Measurements from ENCODE around the gene MRPL46. TPM values are rescaled to one million over a fixed set of nuclear protein-coding genes. Genes with fewer than 3 reads are reported as not detected.

MRPL46 gene
- total and polyA plus RNA-seq, 2 of the 13 experiments (the other 11 are each of a cell fraction or from before 2014, with no cell fraction given) = 62.9 to 79.2 TPM

DNA sequence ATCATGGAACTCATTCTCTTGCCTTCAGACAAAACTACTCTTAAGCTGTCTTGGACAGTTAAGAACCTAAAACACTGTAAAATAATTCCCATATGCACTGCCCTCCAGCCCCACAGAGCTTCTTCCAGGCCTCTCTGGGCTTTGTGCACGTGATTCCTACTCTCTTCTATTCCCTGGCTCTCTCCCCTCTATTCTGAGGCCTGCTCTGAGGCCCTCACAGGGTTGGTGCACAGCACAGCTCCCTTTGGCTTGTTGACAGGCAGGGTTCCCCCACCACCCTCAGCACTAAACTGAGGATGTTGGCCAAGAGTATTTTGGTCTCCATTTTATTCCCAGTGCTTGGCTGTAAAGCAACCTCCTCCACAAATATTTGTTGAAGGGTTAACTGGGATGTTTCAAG is 13.5 kb downstream of the MRPL46 start (continued):
- TF ChIP-seq, protein P1, sequence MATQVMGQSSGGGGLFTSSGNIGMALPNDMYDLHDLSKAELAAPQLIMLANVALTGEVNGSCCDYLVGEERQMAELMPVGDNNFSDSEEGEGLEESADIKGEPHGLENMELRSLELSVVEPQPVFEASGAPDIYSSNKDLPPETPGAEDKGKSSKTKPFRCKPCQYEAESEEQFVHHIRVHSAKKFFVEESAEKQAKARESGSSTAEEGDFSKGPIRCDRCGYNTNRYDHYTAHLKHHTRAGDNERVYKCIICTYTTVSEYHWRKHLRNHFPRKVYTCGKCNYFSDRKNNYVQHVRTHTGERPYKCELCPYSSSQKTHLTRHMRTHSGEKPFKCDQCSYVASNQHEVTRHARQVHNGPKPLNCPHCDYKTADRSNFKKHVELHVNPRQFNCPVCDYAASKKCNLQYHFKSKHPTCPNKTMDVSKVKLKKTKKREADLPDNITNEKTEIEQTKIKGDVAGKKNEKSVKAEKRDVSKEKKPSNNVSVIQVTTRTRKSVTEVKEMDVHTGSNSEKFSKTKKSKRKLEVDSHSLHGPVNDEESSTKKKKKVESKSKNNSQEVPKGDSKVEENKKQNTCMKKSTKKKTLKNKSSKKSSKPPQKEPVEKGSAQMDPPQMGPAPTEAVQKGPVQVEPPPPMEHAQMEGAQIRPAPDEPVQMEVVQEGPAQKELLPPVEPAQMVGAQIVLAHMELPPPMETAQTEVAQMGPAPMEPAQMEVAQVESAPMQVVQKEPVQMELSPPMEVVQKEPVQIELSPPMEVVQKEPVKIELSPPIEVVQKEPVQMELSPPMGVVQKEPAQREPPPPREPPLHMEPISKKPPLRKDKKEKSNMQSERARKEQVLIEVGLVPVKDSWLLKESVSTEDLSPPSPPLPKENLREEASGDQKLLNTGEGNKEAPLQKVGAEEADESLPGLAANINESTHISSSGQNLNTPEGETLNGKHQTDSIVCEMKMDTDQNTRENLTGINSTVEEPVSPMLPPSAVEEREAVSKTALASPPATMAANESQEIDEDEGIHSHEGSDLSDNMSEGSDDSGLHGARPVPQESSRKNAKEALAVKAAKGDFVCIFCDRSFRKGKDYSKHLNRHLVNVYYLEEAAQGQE (IDR thresholded peaks at IDR 0.05; ENCODE audit: borderline replicate concordance in 1 of 2, low read depth in 1 of 2, low read length in 2 of 2) = no peak
- no peak for TF ChIP-seq HDAC2 (CRISPR knock-in tag; IDR thresholded peaks at IDR 0.05)

DNA sequence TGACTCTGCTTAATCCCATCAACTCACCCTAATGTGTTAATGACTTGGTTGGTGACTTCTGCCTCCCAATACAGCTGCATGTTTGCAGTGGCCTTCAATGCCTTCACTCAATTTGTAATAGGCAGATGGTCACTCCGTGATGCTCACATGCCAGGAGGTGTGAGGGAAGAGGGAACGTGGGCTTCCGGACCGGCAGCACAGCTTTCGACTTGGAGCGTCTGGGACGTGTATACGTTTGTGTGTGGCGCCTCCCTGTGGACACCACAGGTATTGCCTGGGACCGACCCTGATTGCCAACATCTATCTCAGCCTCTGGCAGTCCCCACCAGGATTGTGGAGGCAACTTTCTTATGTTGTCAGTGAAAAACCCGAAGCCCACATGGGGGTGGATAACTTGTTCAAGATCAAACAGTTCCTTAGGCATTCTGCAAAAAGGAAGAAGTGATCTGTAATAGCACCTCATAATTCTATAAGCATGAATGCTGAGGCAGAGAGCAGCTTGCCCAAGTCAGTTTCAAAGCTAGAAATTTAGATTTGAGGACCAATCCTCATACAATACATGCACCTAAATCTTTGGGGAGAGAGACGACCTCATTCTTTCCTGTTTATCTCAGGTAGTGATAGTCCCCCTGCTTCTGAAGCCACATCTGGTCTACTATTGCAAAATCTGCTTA is 16.9 kb downstream of the MRPL46 start:
- no peaks in the 10 kb centered on the region for H3K79me2 ChIP-seq (ENCODE audit: insufficient read depth, low read length)
- peaks cover 7% of the 10 kb centered on the region; the same call in 1 of the 2 replicates for H3K4me1 ChIP-seq (ENCODE audit: insufficient read depth, low read length)
- FAIRE-seq = peak; percentile 48
- H3K9me3 ChIP-seq (ENCODE audit: low read length) = no peaks in the 10 kb centered on the region
- H3K4me2 ChIP-seq (ENCODE audit: low read depth, low read length) = no peak overlapping the region
- POLR2A ChIA-PET = no interaction called here
- CTCF ChIA-PET (ENCODE audit: low intra/inter-chr PET ratio, low total read pairs) = interaction anchor here (0.8 to 1.2 kb wide), 2 partner anchors 207 to 384 kb away, joined by 3 to 4 read pairs; no protein-coding TSS in a partner anchor
- in situ Hi-C loops (cut with HindIII; ENCODE audit: extremely low pct_ligation_motif_present, low pct_unique_long_range_greater_than_20kb) (no loop called here), intact Hi-C loops (cut with micrococcal nuclease; ENCODE audit: unreplicated experiment) (loop anchor here (2.0 to 10.0 kb wide), 3 partner anchors 203 to 1535 kb away; no protein-coding TSS in a partner anchor)
- no peak overlapping the region for H3K9ac ChIP-seq (ENCODE audit: insufficient read depth, low read depth, low read length)
- H4K20me1 ChIP-seq (ENCODE audit: insufficient read depth, low read length) = no peaks in the 10 kb centered on the region
- no TSS peak for BruUV-seq (replicated peaks)
- ATAC-seq = peak; percentile 82
- no peak overlapping the region for H3K4me3 ChIP-seq (replicated peaks in 1 of 3; ENCODE audit: insufficient read depth in 1 of 3, low read depth in 2 of 3, low read length in 3 of 3)
- DNase-seq (ENCODE audit: low spot score) = peak; percentile 53
- H3K36me3 ChIP-seq (replicated peaks in 1 of 2; ENCODE audit: control insufficient read depth in 1 of 2, insufficient read depth in 2 of 2, low read length in 2 of 2) = no peaks in the 10 kb centered on the region
- 3% methylated on average over 11 of the region's 12 CpGs for WGBS (ENCODE audit: low lambda C conversion rate)
- no peaks in the 10 kb centered on the region; a peak in 1 of 5 replicates for H3K27me3 ChIP-seq (ENCODE audit: control insufficient read depth in 1 of 2, insufficient read depth in 2 of 2, low read length in 2 of 2)
- no peak overlapping the region for H3K27ac ChIP-seq (ENCODE audit: extremely low read length, insufficient read depth, low read length)
- H2AFZ ChIP-seq (ENCODE audit: low read length) = no peak overlapping the region
- TF ChIP-seq ZNF350 (CRISPR knock-in tag; IDR thresholded peaks at IDR 0.05; ENCODE audit: borderline replicate concordance, low read depth) (no peak), ZNF788 (CRISPR knock-in tag; IDR thresholded peaks at IDR 0.05; ENCODE audit: borderline replicate concordance) (0 out of 2 replicates have a peak, but pooled peaks have one; percentile 23), KDM2A (CRISPR knock-in tag; IDR thresholded peaks at IDR 0.05; ENCODE audit: borderline replicate concordance, low read depth) (peak; percentile 49; the same call in 1 of the 2 replicates), ELF3 (CRISPR knock-in tag; IDR thresholded peaks at IDR 0.05) (0 out of 2 replicates have a peak, but pooled peaks have one; percentile 22), RAD21 (CRISPR knock-in tag; IDR thresholded peaks at IDR 0.05) (peak; percentile 86), SAFB2 (CRISPR knock-in tag; IDR thresholded peaks at IDR 0.05; ENCODE audit: borderline replicate concordance, low read depth) (no peak), TEAD3 (CRISPR knock-in tag; optimal IDR thresholded peaks at IDR 0.05; ENCODE audit: borderline replicate concordance) (peak; percentile 36), WIZ (CRISPR knock-in tag; IDR thresholded peaks at IDR 0.05) (no peak), SMC3 (IDR thresholded peaks at IDR 0.05; ENCODE audit: low read length) (peak; percentile 77), ZNF7 (CRISPR knock-in tag; IDR thresholded peaks at IDR 0.05) (no peak), REPIN1 (CRISPR knock-in tag; IDR thresholded peaks at IDR 0.05; ENCODE audit: borderline replicate concordance, low read depth) (no peak)
- TF ChIP-seq, protein P2, sequence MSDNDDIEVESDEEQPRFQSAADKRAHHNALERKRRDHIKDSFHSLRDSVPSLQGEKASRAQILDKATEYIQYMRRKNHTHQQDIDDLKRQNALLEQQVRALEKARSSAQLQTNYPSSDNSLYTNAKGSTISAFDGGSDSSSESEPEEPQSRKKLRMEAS (IDR thresholded peaks at IDR 0.05) = peak; percentile 56
- TF ChIP-seq, protein P3, sequence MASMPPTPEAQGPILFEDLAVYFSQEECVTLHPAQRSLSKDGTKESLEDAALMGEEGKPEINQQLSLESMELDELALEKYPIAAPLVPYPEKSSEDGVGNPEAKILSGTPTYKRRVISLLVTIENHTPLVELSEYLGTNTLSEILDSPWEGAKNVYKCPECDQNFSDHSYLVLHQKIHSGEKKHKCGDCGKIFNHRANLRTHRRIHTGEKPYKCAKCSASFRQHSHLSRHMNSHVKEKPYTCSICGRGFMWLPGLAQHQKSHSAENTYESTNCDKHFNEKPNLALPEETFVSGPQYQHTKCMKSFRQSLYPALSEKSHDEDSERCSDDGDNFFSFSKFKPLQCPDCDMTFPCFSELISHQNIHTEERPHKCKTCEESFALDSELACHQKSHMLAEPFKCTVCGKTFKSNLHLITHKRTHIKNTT (CRISPR knock-in tag; IDR thresholded peaks at IDR 0.05) = no peak
- TF ChIP-seq, protein P4, sequence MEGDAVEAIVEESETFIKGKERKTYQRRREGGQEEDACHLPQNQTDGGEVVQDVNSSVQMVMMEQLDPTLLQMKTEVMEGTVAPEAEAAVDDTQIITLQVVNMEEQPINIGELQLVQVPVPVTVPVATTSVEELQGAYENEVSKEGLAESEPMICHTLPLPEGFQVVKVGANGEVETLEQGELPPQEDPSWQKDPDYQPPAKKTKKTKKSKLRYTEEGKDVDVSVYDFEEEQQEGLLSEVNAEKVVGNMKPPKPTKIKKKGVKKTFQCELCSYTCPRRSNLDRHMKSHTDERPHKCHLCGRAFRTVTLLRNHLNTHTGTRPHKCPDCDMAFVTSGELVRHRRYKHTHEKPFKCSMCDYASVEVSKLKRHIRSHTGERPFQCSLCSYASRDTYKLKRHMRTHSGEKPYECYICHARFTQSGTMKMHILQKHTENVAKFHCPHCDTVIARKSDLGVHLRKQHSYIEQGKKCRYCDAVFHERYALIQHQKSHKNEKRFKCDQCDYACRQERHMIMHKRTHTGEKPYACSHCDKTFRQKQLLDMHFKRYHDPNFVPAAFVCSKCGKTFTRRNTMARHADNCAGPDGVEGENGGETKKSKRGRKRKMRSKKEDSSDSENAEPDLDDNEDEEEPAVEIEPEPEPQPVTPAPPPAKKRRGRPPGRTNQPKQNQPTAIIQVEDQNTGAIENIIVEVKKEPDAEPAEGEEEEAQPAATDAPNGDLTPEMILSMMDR (CRISPR knock-in tag; IDR thresholded peaks at IDR 0.05) = peak; percentile 94
